CD8-positive, alpha-beta memory T cell (primary cell): ENCODE data around the gene KCTD8. TPM values are rescaled to one million over a fixed set of nuclear protein-coding genes. Genes with fewer than 3 reads are reported as not detected.

Experiments used
- CTCF ChIA-PET: fragments of 350-600 bp; sonication (Branson Sonifier 250); formaldehyde crosslinking; loops from one replicate; lab custom pipeline; 2021; ENCODE audit warnings: antibody characterized with exemption; lab: Charles Lee
- POLR2A ChIA-PET: fragments of 350-600 bp; sonication (Branson Sonifier 250); formaldehyde crosslinking; loops from one replicate; lab custom pipeline; 2021; ENCODE audit warnings: antibody characterized with exemption; lab: Charles Lee
- DNase-seq, 5 donors: peaks; one replicate each; pipeline versions ENCODE4 v3.0.0 to v3.0.0-alpha.2; 2020 to 2022; ENCODE audit warnings: mixed read lengths in 1 of 5
- H3K27ac ChIP-seq: one replicate; pipeline ENCODE4 v1.7.0; 2013; ENCODE audit warnings: low read depth, mild to moderate bottlenecking, low read length, moderate library complexity
- H3K27me3 ChIP-seq: 2 replicates; pipeline ENCODE4 v1.7.0; 2013; ENCODE audit warnings: low read length, mild to moderate bottlenecking; ENCODE audit not compliant: insufficient read depth, poor library complexity, severe bottlenecking
- H3K36me3 ChIP-seq: 2 replicates; pipeline ENCODE4 v1.7.0; 2013; ENCODE audit warnings: mild to moderate bottlenecking, low read length, moderate library complexity; ENCODE audit not compliant: insufficient read depth
- H3K4me1 ChIP-seq: 2 replicates; pipeline ENCODE4 v1.7.0; 2013; ENCODE audit warnings: mild to moderate bottlenecking, low read length, moderate library complexity; ENCODE audit not compliant: insufficient read depth
- H3K4me3 ChIP-seq: 2 replicates; pipeline ENCODE4 v1.7.0; 2013; ENCODE audit warnings: mild to moderate bottlenecking, low read length
- H3K9me3 ChIP-seq: 2 replicates; pipeline ENCODE4 v1.7.0; 2013; ENCODE audit warnings: mild to moderate bottlenecking, low read length
- H3K27ac Mint-ChIP-seq, 8 donors: one replicate each; pipeline ENCODE4 v1.8.0; 2020 to 2021; ENCODE audit warnings: mixed read lengths in 8 of 8, mild to moderate bottlenecking in 6 of 8, inconsistent platforms in 3 of 8, moderate library complexity in 3 of 8
- H3K27me3 Mint-ChIP-seq, 2 donors: one replicate each; pipeline ENCODE4 v1.8.0; 2020 to 2021; ENCODE audit warnings: mixed read lengths in 2 of 2, mild to moderate bottlenecking in 1 of 2, moderate library complexity in 1 of 2
- H3K36me3 Mint-ChIP-seq, 3 donors: one replicate each; pipeline ENCODE4 v1.8.0; 2020 to 2021; ENCODE audit warnings: mixed read lengths in 3 of 3, inconsistent platforms in 1 of 3, mild to moderate bottlenecking in 1 of 3
- H3K4me1 Mint-ChIP-seq, 3 donors: one replicate each; pipeline ENCODE4 v1.8.0; 2020 to 2021; ENCODE audit warnings: mixed read lengths in 3 of 3, inconsistent platforms in 1 of 3, mild to moderate bottlenecking in 1 of 3
- H3K4me3 Mint-ChIP-seq, 7 donors: one replicate each; pipeline ENCODE4 v1.8.0; 2020 to 2021; ENCODE audit warnings: mixed read lengths in 7 of 7, mild to moderate bottlenecking in 6 of 7, moderate library complexity in 4 of 7, inconsistent platforms in 2 of 7
- H3K9me3 Mint-ChIP-seq, 5 donors: one replicate each; pipeline ENCODE4 v1.8.0; 2020 to 2022; ENCODE audit warnings: mixed read lengths in 5 of 5, mild to moderate bottlenecking in 3 of 5, moderate library complexity in 2 of 5, inconsistent platforms in 1 of 5
- polyA plus RNA-seq: library from polyadenylated mRNA; unstranded; fragments of 300-500 nt; fragmentation: Illumina TruSeq; gene quantifications from one replicate; pipeline ENCODE4 v1.2.3, GENCODE V29; 2021
- total RNA-seq, 2 experiments: library from RNA; stranded (reverse); gene quantifications; one replicate each; pipeline ENCODE4 v1.2.3, GENCODE V29; 2021

KCTD8 gene
- total and polyA plus RNA-seq, 3 experiments from 2014 or later = not detected

DNA sequence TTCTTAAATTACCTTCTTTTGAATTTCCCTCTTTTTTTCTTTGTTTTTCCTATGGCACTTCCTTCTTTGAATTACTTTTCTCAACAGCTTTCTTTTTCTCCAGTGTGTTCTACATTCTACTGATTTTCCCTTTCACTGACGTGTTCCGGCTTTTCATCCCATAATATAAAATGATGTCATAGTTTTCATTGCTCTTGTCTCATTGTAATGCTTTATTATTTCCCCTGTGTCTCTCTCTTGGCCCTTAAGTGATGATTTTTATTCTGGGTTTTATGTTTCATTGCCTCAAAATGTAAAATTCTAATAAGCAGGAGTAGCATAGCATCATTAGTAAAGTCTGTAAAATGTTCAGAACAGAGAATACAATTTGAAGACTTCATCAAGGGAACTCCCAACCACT lies 299.3 kb downstream of the KCTD8 start:
- peaks cover 2 to 19% (median 11%) of the 10 kb centered on the region in 5 donors for H3K9me3 Mint-ChIP-seq
- H3K27ac Mint-ChIP-seq = no peak overlapping the region
- DNase-seq = no peak
- Histone ChIP-seq H3K27ac (no peak overlapping the region), H3K27me3 (no peaks in the 10 kb centered on the region), H3K4me1 (no peaks in the 10 kb centered on the region), H3K36me3 (no peaks in the 10 kb centered on the region), H3K9me3 (no peaks in the 10 kb centered on the region), H3K4me3 (no peak overlapping the region)
- CTCF ChIA-PET = no interaction called here
- H3K36me3 Mint-ChIP-seq = peaks cover 0 to 2% (median 0%) of the 10 kb centered on the region in 3 donors
- H3K27me3 Mint-ChIP-seq = no peaks in the 10 kb centered on the region
- POLR2A ChIA-PET = no interaction called here
- no peak overlapping the region for H3K4me3 Mint-ChIP-seq
- H3K4me1 Mint-ChIP-seq = no peaks in the 10 kb centered on the region

DNA sequence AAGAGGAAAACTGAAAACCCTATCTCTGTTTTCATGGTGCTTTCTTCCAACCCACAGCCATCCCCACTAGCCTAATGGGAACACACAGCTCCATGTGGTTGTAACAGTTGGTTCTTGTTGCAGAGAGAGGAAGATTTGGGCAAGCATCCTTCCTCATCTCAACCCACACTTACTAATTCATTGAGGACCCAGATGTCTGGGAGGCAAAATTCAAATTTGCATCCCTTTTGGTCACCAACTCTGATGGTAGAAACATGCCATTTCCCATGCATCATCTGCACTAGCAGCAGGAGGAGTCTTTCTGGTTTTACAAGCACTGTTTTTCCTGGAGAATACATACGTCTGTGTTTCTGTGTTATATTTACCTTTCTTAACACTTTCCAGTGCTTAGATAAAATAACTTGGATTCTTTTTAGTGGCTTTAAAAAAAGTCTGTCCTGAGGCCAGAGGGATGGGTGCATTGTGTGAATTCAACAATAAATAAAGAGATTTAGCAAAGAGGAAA lies 301.0 kb downstream of the KCTD8 start:
- no peak for DNase-seq
- Histone ChIP-seq H3K36me3 (no peaks in the 10 kb centered on the region), H3K4me3 (no peak overlapping the region), H3K9me3 (no peaks in the 10 kb centered on the region), H3K4me1 (no peaks in the 10 kb centered on the region), H3K27ac (no peak overlapping the region), H3K27me3 (no peaks in the 10 kb centered on the region)
- Mint-ChIP-seq H3K27ac (no peak overlapping the region), H3K27me3 (no peaks in the 10 kb centered on the region), H3K4me1 (no peaks in the 10 kb centered on the region), H3K4me3 (no peak overlapping the region), H3K9me3 (peaks cover 2 to 18% (median 9%) of the 10 kb centered on the region in 5 donors), H3K36me3 (peaks cover 0 to 2% (median 0%) of the 10 kb centered on the region in 3 donors)
- POLR2A ChIA-PET = no interaction called here
- CTCF ChIA-PET = no interaction called here

DNA sequence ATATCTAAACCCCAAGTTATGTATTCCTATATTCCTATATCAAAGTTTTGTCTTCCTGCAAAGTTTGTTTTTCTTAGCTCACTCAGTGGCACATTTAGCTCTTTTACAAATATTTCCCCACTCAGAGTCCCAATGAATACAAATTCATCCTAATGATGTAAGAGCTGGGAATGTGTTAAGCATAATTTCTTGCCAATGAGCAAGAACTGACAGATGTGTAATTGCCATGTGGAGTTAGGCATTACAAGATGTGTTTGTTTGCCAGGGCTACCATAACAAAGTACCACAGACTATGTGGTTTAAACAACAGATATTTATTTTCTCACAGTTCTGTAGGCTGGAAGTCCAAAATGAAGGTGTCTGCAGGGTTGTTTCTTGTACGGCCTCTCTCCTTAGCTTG lies 302.1 kb downstream of the KCTD8 start:
- CTCF ChIA-PET = no interaction called here
- Mint-ChIP-seq H3K27ac (no peak overlapping the region), H3K36me3 (peaks cover 0 to 2% (median 0%) of the 10 kb centered on the region in 3 donors), H3K27me3 (no peaks in the 10 kb centered on the region), H3K4me1 (no peaks in the 10 kb centered on the region), H3K4me3 (no peak overlapping the region), H3K9me3 (peaks cover 5 to 18% (median 9%) of the 10 kb centered on the region in 5 donors)
- no peak overlapping the region for H3K4me3 ChIP-seq
- H3K36me3 ChIP-seq = no peaks in the 10 kb centered on the region
- H3K27ac ChIP-seq = no peak overlapping the region
- no peaks in the 10 kb centered on the region for H3K27me3 ChIP-seq
- H3K9me3 ChIP-seq = no peaks in the 10 kb centered on the region
- no peaks in the 10 kb centered on the region for H3K4me1 ChIP-seq
- no peak for DNase-seq
- POLR2A ChIA-PET = no interaction called here

DNA sequence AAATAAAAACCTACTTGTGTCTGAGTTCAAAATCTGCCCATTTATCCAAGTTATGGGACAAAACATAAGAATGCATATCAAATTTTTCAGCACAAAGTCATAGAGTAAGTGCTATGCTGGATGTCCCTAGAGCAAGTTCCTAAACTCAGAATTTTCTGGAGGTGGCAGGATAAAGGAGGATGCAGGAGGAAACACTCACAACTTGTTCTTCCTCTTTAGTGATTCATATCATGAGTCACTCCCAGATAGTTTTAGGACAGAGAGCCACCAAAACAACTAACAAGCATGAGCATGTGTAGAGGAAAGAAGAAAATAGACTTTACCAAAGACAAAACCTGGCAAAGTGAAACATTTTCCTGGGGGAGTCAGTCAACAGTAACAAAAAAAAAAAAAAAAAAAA lies 302.7 kb downstream of the KCTD8 start:
- Mint-ChIP-seq H3K36me3 (peaks cover 0 to under 1% (median 0%) of the 10 kb centered on the region in 3 donors), H3K27me3 (no peaks in the 10 kb centered on the region), H3K27ac (no peak overlapping the region), H3K9me3 (peaks cover 5 to 21% (median 8%) of the 10 kb centered on the region in 5 donors), H3K4me1 (no peaks in the 10 kb centered on the region), H3K4me3 (no peak overlapping the region)
- Histone ChIP-seq H3K36me3 (no peaks in the 10 kb centered on the region), H3K27me3 (no peaks in the 10 kb centered on the region), H3K27ac (no peak overlapping the region), H3K9me3 (no peaks in the 10 kb centered on the region), H3K4me1 (no peaks in the 10 kb centered on the region), H3K4me3 (no peak overlapping the region)
- CTCF ChIA-PET = no interaction called here
- POLR2A ChIA-PET = no interaction called here
- DNase-seq = no peak

DNA sequence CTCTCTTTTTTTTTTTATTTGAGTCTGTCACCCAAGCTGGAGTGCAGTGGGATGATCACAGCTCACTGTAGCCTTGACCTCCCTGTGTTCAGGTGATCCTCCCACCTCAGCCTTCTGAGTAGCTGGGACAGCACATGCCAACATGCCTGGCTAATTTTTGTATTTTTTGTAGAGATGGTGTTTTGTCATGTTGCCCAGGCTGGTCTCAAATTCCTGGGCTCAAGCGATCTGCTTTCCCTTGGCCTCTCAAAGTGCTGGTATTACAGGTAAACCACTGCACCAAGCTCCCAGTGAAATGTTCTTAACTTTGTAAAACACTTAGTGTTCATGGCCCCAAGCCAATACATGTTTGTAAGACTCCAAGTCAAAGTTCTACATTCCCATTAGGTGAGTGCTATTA lies 316.1 kb downstream of the KCTD8 start:
- ChIA-PET POLR2A (no interaction called here), CTCF (no interaction called here)
- H3K27me3 Mint-ChIP-seq = no peaks in the 10 kb centered on the region
- H3K4me3 Mint-ChIP-seq = no peak overlapping the region
- H3K36me3 Mint-ChIP-seq = no peaks in the 10 kb centered on the region
- H3K4me3 ChIP-seq = no peak overlapping the region
- no peak overlapping the region for H3K27ac ChIP-seq
- H3K27ac Mint-ChIP-seq = no peak overlapping the region
- H3K27me3 ChIP-seq = no peaks in the 10 kb centered on the region
- H3K36me3 ChIP-seq = no peaks in the 10 kb centered on the region
- no peak for DNase-seq
- H3K9me3 ChIP-seq = no peaks in the 10 kb centered on the region
- H3K4me1 Mint-ChIP-seq = no peaks in the 10 kb centered on the region
- no peaks in the 10 kb centered on the region for H3K4me1 ChIP-seq
- H3K9me3 Mint-ChIP-seq = peaks cover 6 to 17% (median 8%) of the 10 kb centered on the region in 5 donors

Other genes with a start within 250 kb of the KCTD8 start
- not detected for gene YIPF7, start 202.8 kb upstream of the KCTD8 start, total RNA-seq
- not detected for gene YIPF7, start 202.8 kb upstream of the KCTD8 start, polyA plus RNA-seq
- 10 to 100 TPM; 41.3 to 43.0 TPM for gene GUF1, start 229.6 kb upstream of the KCTD8 start, total RNA-seq
- 8.7 TPM for gene GUF1, start 229.6 kb upstream of the KCTD8 start, polyA plus RNA-seq